ENCODE results near the gene LIPK.
"Not testable (repeated sequence)": the region's sequence is repeated elsewhere in the genome, so short reads cannot be mapped to it uniquely, and the experiment has no call there.

Gene LIPK

GRCh38 chr10:88687853-88688467 lies 18.1 kb upstream of the LIPK start:
- Mint-ChIP-seq H3K27ac (no peak overlapping the region), H3K4me1 (no peaks in the 10 kb centered on the region), H3K27me3 (peaks cover 18% of the 10 kb centered on the region), H3K36me3 (no peaks in the 10 kb centered on the region), H3K4me3 (no peak overlapping the region), H3K9me3 (no peaks in the 10 kb centered on the region)
- DNase-seq: no peak
- CTCF ChIA-PET: interaction anchor here (0.7 to 2.3 kb wide), 10 partner anchors 11 to 341 kb away, joined by 3 to 11 read pairs (median 4); no protein-coding TSS in a partner anchor

GRCh38 chr10:88689366-88689765 lies 16.7 kb upstream of the LIPK start:
- no peaks in the 10 kb centered on the region for H3K4me1 Mint-ChIP-seq
- H3K27ac Mint-ChIP-seq: no peak overlapping the region
- H3K36me3 Mint-ChIP-seq: no peaks in the 10 kb centered on the region
- CTCF ChIA-PET: interaction anchor here (1.3 to 1.5 kb wide), 2 partner anchors 11 to 147 kb away, joined by 3 read pairs; no protein-coding TSS in a partner anchor
- no peak overlapping the region for H3K4me3 Mint-ChIP-seq
- no peak for DNase-seq
- H3K27me3 Mint-ChIP-seq: peaks cover 16% of the 10 kb centered on the region
- no peaks in the 10 kb centered on the region for H3K9me3 Mint-ChIP-seq

- Mint-ChIP-seq H3K27me3 (peaks cover 14% of the 10 kb centered on the region), H3K4me1 (no peaks in the 10 kb centered on the region), H3K36me3 (no peaks in the 10 kb centered on the region), H3K27ac (no peak overlapping the region), H3K4me3 (no peak overlapping the region), H3K9me3 (no peaks in the 10 kb centered on the region)
- CTCF ChIA-PET: interaction anchor here (1.0 kb wide), 1 partner anchor 35 kb away, joined by 4 read pairs; no protein-coding TSS in a partner anchor
- DNase-seq: no peak
These were observed 12.5 kb upstream of the LIPK start for GRCh38 chr10:88693392-88694020.

- Mint-ChIP-seq H3K4me1 (no peaks in the 10 kb centered on the region), H3K27me3 (peaks cover 17% of the 10 kb centered on the region), H3K27ac (no peak overlapping the region), H3K9me3 (no peaks in the 10 kb centered on the region), H3K4me3 (no peak overlapping the region), H3K36me3 (no peaks in the 10 kb centered on the region)
- no peak for DNase-seq
- CTCF ChIA-PET: no interaction called here
These were observed 3.0 kb upstream of the LIPK start for GRCh38 chr10:88702848-88703597.

GRCh38 chr10:88707429-88708155 lies 1.5 kb downstream of the LIPK start:
- no peak overlapping the region for H3K4me3 Mint-ChIP-seq
- DNase-seq: no peak
- peaks cover 13% of the 10 kb centered on the region for H3K27me3 Mint-ChIP-seq
- H3K9me3 Mint-ChIP-seq: no peaks in the 10 kb centered on the region
- no peaks in the 10 kb centered on the region for H3K4me1 Mint-ChIP-seq
- CTCF ChIA-PET: no interaction called here
- H3K27ac Mint-ChIP-seq: peak overlapping the region; percentile 42
- no peaks in the 10 kb centered on the region for H3K36me3 Mint-ChIP-seq

GRCh38 chr10:88709361-88709760 lies 3.3 kb downstream of the LIPK start:
- H3K27ac Mint-ChIP-seq, DNase-seq, H3K4me3 Mint-ChIP-seq, H3K36me3 Mint-ChIP-seq, H3K9me3 Mint-ChIP-seq, CTCF ChIA-PET, H3K4me1 Mint-ChIP-seq: not testable (repeated sequence)
- H3K27me3 Mint-ChIP-seq: peaks cover 13% of the 10 kb centered on the region

- H3K27ac Mint-ChIP-seq: no peak overlapping the region
- CTCF ChIA-PET: no interaction called here
These were observed 9.5 kb downstream of the LIPK start for GRCh38 chr10:88715517-88715916.

GRCh38 chr10:88721392-88721791 lies 15.3 kb downstream of the LIPK start:
- DNase-seq: no peak
- no peaks in the 10 kb centered on the region for H3K9me3 Mint-ChIP-seq
- CTCF ChIA-PET: no interaction called here

More at GRCh38 chr10:88715517-88715916, 9.5 kb downstream of the LIPK start:
- H3K4me3 Mint-ChIP-seq: no peak overlapping the region
- peaks cover 21% of the 10 kb centered on the region for H3K27me3 Mint-ChIP-seq
- no peaks in the 10 kb centered on the region for H3K9me3 Mint-ChIP-seq
- no peaks in the 10 kb centered on the region for H3K36me3 Mint-ChIP-seq
- DNase-seq: no peak
- no peaks in the 10 kb centered on the region for H3K4me1 Mint-ChIP-seq

GRCh38 chr10:88725798-88726197 lies 19.7 kb downstream of the LIPK start:
- H3K9me3 Mint-ChIP-seq: no peaks in the 10 kb centered on the region
- CTCF ChIA-PET: interaction anchor here (3.9 kb wide), 1 partner anchor 84 kb away, joined by 30 read pairs; no protein-coding TSS in a partner anchor
- no peak overlapping the region for H3K27ac Mint-ChIP-seq
- H3K36me3 Mint-ChIP-seq: no peaks in the 10 kb centered on the region
- DNase-seq: no peak
- H3K4me3 Mint-ChIP-seq: no peak overlapping the region
- H3K4me1 Mint-ChIP-seq: peaks cover 3% of the 10 kb centered on the region
- H3K27me3 Mint-ChIP-seq: peaks cover 11% of the 10 kb centered on the region

More at GRCh38 chr10:88721392-88721791, 15.3 kb downstream of the LIPK start:
- Mint-ChIP-seq H3K4me3 (no peak overlapping the region), H3K27me3 (peaks cover 17% of the 10 kb centered on the region), H3K27ac (no peak overlapping the region), H3K36me3 (no peaks in the 10 kb centered on the region), H3K4me1 (peaks cover 3% of the 10 kb centered on the region)

GRCh38 chr10:88728107-88728763 lies 22.2 kb downstream of the LIPK start:
- CTCF ChIA-PET: interaction anchor here (0.6 to 3.9 kb wide), 22 partner anchors 11 to 385 kb away, joined by 3 to 30 read pairs (median 4); no protein-coding TSS in a partner anchor
- H3K4me1 Mint-ChIP-seq: peaks cover 3% of the 10 kb centered on the region
- no peaks in the 10 kb centered on the region for H3K36me3 Mint-ChIP-seq
- H3K27me3 Mint-ChIP-seq: peaks cover 11% of the 10 kb centered on the region
- peak; percentile 62 for DNase-seq
- no peak overlapping the region for H3K27ac Mint-ChIP-seq
- H3K4me3 Mint-ChIP-seq: no peak overlapping the region
- H3K9me3 Mint-ChIP-seq: no peaks in the 10 kb centered on the region

GRCh38 chr10:88730864-88731263 lies 24.8 kb downstream of the LIPK start:
- Mint-ChIP-seq H3K36me3 (no peaks in the 10 kb centered on the region), H3K4me3 (no peak overlapping the region), H3K4me1 (peaks cover 2% of the 10 kb centered on the region), H3K9me3 (no peaks in the 10 kb centered on the region), H3K27me3 (peaks cover 5% of the 10 kb centered on the region), H3K27ac (no peak overlapping the region)
- no peak for DNase-seq
- CTCF ChIA-PET: no interaction called here

- DNase-seq: no peak
- Mint-ChIP-seq H3K27ac (no peak overlapping the region), H3K27me3 (peaks cover 7% of the 10 kb centered on the region), H3K4me3 (no peak overlapping the region), H3K9me3 (no peaks in the 10 kb centered on the region), H3K4me1 (no peaks in the 10 kb centered on the region), H3K36me3 (no peaks in the 10 kb centered on the region)
- CTCF ChIA-PET: no interaction called here
These were observed 25.2 kb downstream of the LIPK start for GRCh38 chr10:88731296-88731695.

- Mint-ChIP-seq H3K27me3 (peaks cover 4% of the 10 kb centered on the region), H3K4me3 (no peak overlapping the region), H3K4me1 (no peaks in the 10 kb centered on the region), H3K9me3 (no peaks in the 10 kb centered on the region), H3K36me3 (no peaks in the 10 kb centered on the region), H3K27ac (no peak overlapping the region)
- DNase-seq: no peak
- CTCF ChIA-PET: interaction anchor here (0.6 kb wide), 1 partner anchor 489 kb away, joined by 3 read pairs; no protein-coding TSS in a partner anchor
These were observed 27.2 kb downstream of the LIPK start for GRCh38 chr10:88733215-88733614.
